Astrocyte (in vitro differentiated cells and primary cell): ENCODE measurements around the gene STAT1.

Experiments
- EZH2 ChIP-seq: IDR thresholded peaks from 2 replicates; pipeline ENCODE4 v1.6.1; 2012; ENCODE audit warnings: mild to moderate bottlenecking, low read length, inconsistent platforms; ENCODE audit not compliant: insufficient read depth
- TF ChIP-seq, protein P1 (sequence below): IDR thresholded peaks from 2 replicates; pipeline ENCODE4 v1.5.1; 2011; ENCODE audit warnings: low read depth, mild to moderate bottlenecking, inconsistent platforms, low read length, moderate library complexity; ENCODE audit not compliant: insufficient read depth

DNA sequence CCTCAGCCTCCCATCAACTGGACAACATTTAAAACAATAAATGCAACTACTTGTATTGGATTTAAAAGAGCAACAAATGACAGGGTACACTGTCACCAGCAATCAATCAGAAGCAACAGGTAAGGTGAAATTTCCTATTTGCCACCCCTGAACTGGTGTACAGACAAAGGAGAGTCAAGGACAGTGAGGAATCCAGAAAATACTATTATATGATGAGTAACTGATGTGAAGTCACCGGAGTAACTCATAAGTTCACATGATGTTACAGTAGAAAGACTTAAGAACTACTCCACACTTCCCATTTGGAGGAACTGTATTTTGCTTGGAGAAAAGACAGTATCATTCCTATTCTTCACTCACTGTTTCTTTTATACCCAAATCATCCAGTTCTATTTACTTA lies 4.1 kb upstream of the STAT1 start:
- TF ChIP-seq, protein P1, sequence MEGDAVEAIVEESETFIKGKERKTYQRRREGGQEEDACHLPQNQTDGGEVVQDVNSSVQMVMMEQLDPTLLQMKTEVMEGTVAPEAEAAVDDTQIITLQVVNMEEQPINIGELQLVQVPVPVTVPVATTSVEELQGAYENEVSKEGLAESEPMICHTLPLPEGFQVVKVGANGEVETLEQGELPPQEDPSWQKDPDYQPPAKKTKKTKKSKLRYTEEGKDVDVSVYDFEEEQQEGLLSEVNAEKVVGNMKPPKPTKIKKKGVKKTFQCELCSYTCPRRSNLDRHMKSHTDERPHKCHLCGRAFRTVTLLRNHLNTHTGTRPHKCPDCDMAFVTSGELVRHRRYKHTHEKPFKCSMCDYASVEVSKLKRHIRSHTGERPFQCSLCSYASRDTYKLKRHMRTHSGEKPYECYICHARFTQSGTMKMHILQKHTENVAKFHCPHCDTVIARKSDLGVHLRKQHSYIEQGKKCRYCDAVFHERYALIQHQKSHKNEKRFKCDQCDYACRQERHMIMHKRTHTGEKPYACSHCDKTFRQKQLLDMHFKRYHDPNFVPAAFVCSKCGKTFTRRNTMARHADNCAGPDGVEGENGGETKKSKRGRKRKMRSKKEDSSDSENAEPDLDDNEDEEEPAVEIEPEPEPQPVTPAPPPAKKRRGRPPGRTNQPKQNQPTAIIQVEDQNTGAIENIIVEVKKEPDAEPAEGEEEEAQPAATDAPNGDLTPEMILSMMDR = no peak
- no peak for TF ChIP-seq EZH2
